ENCODE measurements around the gene VSTM2B.

Gene VSTM2B

GRCh38 chr19:29596885-29597525 is 71.2 kb downstream of the VSTM2B start:
- peak in 2 of 14 donors; percentile 2 to 39 for DNase-seq

GRCh38 chr19:29598036-29598435 is 72.2 kb downstream of the VSTM2B start:
- no peak for DNase-seq

- DNase-seq: no peak
Measured at GRCh38 chr19:29598496-29598895, 72.7 kb downstream of the VSTM2B start.

GRCh38 chr19:29603308-29603707 is 77.5 kb downstream of the VSTM2B start:
- no peak for DNase-seq

- DNase-seq: peak; percentile 79 to 97 (median 94)
Measured at GRCh38 chr19:29605653-29606419, 80.0 kb downstream of the VSTM2B start, which contains the start of gene POP4. Gene POP4, plus strand, starts transcription at chr19:29606283. Its CDS starts 36 bp downstream, at chr19:29606319.

GRCh38 chr19:29606420-29606747 is 80.6 kb downstream of the VSTM2B start:
- DNase-seq: no peak

GRCh38 chr19:29609636-29610035 is 83.8 kb downstream of the VSTM2B start:
- no peak for DNase-seq

GRCh38 chr19:29610213-29610573 is 84.4 kb downstream of the VSTM2B start:
- DNase-seq: no peak

- peak in 13 of 14 donors; percentile 1 to 70 (median 46) for DNase-seq
Measured at GRCh38 chr19:29610574-29611271, 84.9 kb downstream of the VSTM2B start.

GRCh38 chr19:29612121-29612520 is 86.3 kb downstream of the VSTM2B start:
- DNase-seq: no peak

GRCh38 chr19:29612801-29613595 is 87.2 kb downstream of the VSTM2B start:
- no peak for DNase-seq

- no peak for DNase-seq
Measured at GRCh38 chr19:29614046-29614445, 88.3 kb downstream of the VSTM2B start.
